Bronchial epithelial cell (primary cell): ENCODE measurements around the gene JADE2. TPM values are rescaled to one million over a fixed set of nuclear protein-coding genes. Genes with fewer than 3 reads are reported as not detected.

Source experiments
- DNase-seq: peaks from one replicate; pipeline ENCODE4 v3.0.0-alpha.2; 2010; ENCODE audit warnings: low read depth
- FAIRE-seq: peaks from 2 replicates; lab custom pipeline; 2011; peaks lifted over from hg19 to GRCh38; lab: Jason Lieb, UNC
- H3K27me3 ChIP-seq: 2 replicates; pipeline ENCODE4 v1.5.1; 2011; ENCODE audit warnings: low read length; ENCODE audit not compliant: control insufficient read depth, insufficient read depth
- H3K36me3 ChIP-seq: 2 replicates; pipeline ENCODE4 v1.5.1; 2011; ENCODE audit warnings: low read length; ENCODE audit not compliant: control insufficient read depth, insufficient read depth
- H3K4me3 ChIP-seq: 2 replicates; pipeline ENCODE4 v1.5.1; 2011; ENCODE audit warnings: mild to moderate bottlenecking, low read depth, low read length, control low read depth
- total RNA-seq: library from RNA; depleted of rRNA; stranded (reverse); fragments of >200 nt; gene quantifications from 2 replicates; pipeline ENCODE4 v1.2.1, GENCODE V29; 2014
- TF ChIP-seq, protein P1 (sequence below): IDR thresholded peaks from 2 replicates; pipeline ENCODE4 v1.5.1; 2011; ENCODE audit warnings: mild to moderate bottlenecking, moderate library complexity, low read length, control low read depth, inconsistent platforms; ENCODE audit not compliant: insufficient read depth, severe bottlenecking

JADE2 gene
- total RNA-seq, 1 donor from 2014 or later: 17.1 TPM

DNA sequence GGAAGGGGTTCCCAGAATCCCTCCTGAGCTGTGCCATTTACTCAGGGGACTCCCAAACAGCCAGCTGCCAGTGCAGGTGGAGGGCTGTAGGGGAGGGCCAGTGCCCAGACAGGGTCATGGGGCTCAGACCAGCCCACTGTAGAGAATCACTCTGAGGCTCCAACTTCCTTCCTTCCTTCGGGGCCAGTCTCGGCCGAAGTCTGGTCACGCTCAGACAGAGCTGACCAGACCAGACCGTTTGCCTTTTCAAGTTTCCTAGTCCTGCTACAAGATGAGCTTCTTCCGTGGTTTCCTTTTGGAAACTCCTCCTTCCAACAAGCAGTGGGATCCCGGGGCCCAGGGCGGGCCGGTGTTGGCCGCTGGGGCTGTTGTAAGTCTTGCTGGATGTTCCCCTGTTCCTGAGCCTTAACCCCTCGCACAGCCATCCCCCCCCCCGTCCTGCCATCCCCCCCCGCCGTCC, 54.6 kb downstream of the JADE2 start:
- TF ChIP-seq, protein P1, sequence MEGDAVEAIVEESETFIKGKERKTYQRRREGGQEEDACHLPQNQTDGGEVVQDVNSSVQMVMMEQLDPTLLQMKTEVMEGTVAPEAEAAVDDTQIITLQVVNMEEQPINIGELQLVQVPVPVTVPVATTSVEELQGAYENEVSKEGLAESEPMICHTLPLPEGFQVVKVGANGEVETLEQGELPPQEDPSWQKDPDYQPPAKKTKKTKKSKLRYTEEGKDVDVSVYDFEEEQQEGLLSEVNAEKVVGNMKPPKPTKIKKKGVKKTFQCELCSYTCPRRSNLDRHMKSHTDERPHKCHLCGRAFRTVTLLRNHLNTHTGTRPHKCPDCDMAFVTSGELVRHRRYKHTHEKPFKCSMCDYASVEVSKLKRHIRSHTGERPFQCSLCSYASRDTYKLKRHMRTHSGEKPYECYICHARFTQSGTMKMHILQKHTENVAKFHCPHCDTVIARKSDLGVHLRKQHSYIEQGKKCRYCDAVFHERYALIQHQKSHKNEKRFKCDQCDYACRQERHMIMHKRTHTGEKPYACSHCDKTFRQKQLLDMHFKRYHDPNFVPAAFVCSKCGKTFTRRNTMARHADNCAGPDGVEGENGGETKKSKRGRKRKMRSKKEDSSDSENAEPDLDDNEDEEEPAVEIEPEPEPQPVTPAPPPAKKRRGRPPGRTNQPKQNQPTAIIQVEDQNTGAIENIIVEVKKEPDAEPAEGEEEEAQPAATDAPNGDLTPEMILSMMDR: no peak
- DNase-seq: no peak
- Histone ChIP-seq H3K36me3 (peaks cover 12% of the 10 kb centered on the region), H3K27me3 (no peaks in the 10 kb centered on the region), H3K4me3 (no peak overlapping the region)
- no peak for FAIRE-seq

DNA sequence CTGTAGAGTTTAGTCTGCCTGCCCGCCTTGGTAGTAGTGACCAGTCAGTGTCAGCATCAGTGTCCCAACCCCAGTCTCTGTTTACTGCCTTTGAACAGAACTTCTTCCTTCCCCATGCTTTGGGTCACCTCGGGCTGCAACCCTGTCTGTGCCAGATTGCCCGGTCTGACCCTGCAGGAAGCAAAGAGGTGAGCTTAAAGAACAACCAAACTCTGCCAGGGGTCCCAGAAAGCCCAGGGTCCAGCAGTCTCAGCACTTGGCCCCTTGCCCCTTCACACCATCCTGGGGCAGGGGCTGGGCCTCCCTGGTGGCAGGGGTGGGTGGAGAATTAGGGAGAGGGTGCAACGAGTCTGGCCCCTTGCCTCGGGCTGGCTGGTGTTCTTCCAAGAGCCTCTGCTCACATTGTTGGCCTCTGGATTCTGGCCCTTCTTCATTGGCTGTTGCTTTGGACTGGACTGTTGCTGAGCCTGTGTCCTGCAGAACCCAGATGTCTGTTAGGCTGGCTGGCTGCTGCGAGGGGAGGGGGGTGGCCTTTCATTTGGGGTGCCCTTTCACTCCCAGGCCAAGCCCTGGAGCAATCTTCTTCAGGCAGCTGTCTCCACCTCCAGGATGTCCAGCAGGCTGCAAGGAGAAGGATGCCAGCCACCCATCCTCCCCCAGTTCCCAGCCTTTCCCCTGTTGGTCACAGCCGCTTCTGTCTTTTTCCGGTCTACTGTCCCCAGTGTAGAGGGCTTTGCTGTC, 55.9 kb downstream of the JADE2 start:
- FAIRE-seq: no peak
- Histone ChIP-seq H3K36me3 (peaks cover 12% of the 10 kb centered on the region), H3K4me3 (no peak overlapping the region), H3K27me3 (no peaks in the 10 kb centered on the region)
- TF ChIP-seq, protein P1: no peak
- DNase-seq: no peak

DNA sequence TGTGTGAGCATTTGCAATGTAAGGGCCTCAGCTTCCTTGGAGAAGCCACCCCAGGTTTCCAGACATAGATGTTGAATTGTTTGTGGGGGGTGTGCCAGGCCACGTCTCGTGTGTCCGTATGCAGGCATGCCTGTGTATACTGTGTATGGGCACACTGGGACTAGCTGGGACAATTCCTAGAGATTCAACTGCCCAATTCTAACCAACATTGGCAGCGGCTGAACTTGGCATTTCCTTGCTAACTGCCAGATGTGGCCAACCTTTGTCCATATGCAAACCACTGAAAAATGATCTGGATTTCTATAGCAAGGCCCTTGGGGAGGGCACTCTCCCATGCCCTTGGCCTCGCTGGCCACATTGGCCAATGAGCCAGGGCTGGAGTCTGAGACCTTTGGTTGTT, 56.8 kb downstream of the JADE2 start:
- no peak for FAIRE-seq
- no peaks in the 10 kb centered on the region for H3K27me3 ChIP-seq
- TF ChIP-seq, protein P1: no peak
- no peak overlapping the region for H3K4me3 ChIP-seq
- DNase-seq: no peak
- H3K36me3 ChIP-seq: peaks cover 11% of the 10 kb centered on the region

DNA sequence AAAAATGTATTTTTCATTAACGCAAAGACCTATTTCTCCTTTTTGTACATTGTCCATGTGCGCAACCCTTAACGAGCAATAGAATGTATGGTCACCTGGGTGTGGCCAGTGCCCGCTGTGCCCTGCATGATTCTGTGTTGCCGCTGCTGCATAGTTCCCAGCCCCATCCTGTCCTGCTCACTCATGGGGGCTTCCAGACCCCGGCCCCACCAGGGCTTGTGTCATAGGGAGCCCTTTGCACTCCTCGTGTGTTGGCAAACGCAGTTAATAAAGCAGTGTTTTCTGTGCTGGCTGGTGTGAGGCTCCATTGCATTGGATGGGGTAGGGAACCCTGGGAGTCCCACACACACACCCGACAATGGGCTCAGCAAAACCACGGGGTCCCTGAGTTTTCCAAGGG, 57.5 kb downstream of the JADE2 start:
- FAIRE-seq: no peak
- H3K27me3 ChIP-seq: no peaks in the 10 kb centered on the region
- TF ChIP-seq, protein P1: no peak
- H3K36me3 ChIP-seq: peaks cover 10% of the 10 kb centered on the region
- DNase-seq: no peak
- H3K4me3 ChIP-seq: no peak overlapping the region

DNA sequence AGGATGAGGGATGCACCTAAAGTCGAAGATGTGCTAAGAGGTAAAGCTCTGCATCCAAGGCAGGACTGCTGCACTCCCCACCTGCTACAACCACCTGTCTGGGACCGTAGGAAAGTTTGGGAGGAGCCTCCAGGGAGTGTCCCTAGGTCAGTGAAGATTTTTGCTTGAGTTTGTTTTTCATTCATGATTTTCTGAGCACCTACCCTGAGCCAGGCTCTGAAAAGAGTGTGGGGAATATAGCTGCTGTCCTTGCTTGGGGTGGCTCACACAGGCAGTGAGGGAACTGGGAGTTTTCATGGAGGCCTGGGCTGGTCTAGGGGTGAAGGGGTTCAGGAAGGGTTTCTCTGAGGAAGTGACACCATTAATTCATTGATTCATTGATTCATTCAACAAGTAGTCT, 58.3 kb downstream of the JADE2 start:
- FAIRE-seq (no peak), DNase-seq (no peak)
- Histone ChIP-seq H3K4me3 (no peak overlapping the region), H3K27me3 (no peaks in the 10 kb centered on the region), H3K36me3 (peaks cover 4% of the 10 kb centered on the region)
- TF ChIP-seq, protein P1: no peak
